Calu3 (cell line): ENCODE results near the gene ESR1. TPM values are rescaled to one million over a fixed set of nuclear protein-coding genes. Genes with fewer than 3 reads are reported as not detected.

Experiments
- BruUV-seq: library from RNA; stranded (reverse); fragments of 400-500 nt; replicated peaks from 2 replicates; lab custom pipeline; 2021; lab: Mats Ljungman, UMichigan
- CTCF ChIA-PET: fragments of 300-600 bp; sonication (Branson Sonifier 250); formaldehyde crosslinking; loops from one replicate; lab custom pipeline; 2022; ENCODE audit warnings: antibody characterized with exemption; lab: Charles Lee
- DNase-seq: peaks from one replicate; pipeline ENCODE4 v3.0.0; 2022
- H3K27ac Mint-ChIP-seq: one replicate; pipeline ENCODE4 v1.8.0; 2022; ENCODE audit warnings: mixed read lengths; ENCODE audit not compliant: unreplicated experiment
- H3K27me3 Mint-ChIP-seq: one replicate; pipeline ENCODE4 v1.8.0; 2022; ENCODE audit warnings: mixed read lengths; ENCODE audit not compliant: unreplicated experiment
- H3K36me3 Mint-ChIP-seq: one replicate; pipeline ENCODE4 v1.8.0; 2022; ENCODE audit warnings: mild to moderate bottlenecking, moderate library complexity, mixed read lengths; ENCODE audit not compliant: insufficient read depth, unreplicated experiment
- H3K4me1 Mint-ChIP-seq: one replicate; pipeline ENCODE4 v1.8.0; 2022; ENCODE audit warnings: mild to moderate bottlenecking, low read depth, mixed read lengths; ENCODE audit not compliant: unreplicated experiment
- H3K4me3 Mint-ChIP-seq: one replicate; pipeline ENCODE4 v1.8.0; 2022; ENCODE audit warnings: mild to moderate bottlenecking, low read depth, moderate library complexity, mixed read lengths; ENCODE audit not compliant: unreplicated experiment
- H3K9me3 Mint-ChIP-seq: one replicate; pipeline ENCODE4 v1.8.0; 2022; ENCODE audit warnings: low read depth, mixed read lengths; ENCODE audit not compliant: unreplicated experiment
- intact Hi-C: fragments of 100-400 bp; cut with micrococcal nuclease; formaldehyde crosslinking; loops from one replicate; pipeline ENCODE4 v1.10.0; 2022; ENCODE audit not compliant: unreplicated experiment
- total RNA-seq: library from RNA; stranded (reverse); gene quantifications from 2 replicates; pipeline ENCODE4 v1.2.3, GENCODE V29; 2022
- TF ChIP-seq, protein P1 (sequence below): fragments of 200-600 bp; IDR thresholded peaks from one replicate; pipeline ENCODE4 v1.8.0; 2022; ENCODE audit warnings: antibody characterized with exemption; ENCODE audit not compliant: unreplicated experiment

ESR1 gene
- total RNA-seq, 1 experiment from 2014 or later, result 0.50 TPM

DNA sequence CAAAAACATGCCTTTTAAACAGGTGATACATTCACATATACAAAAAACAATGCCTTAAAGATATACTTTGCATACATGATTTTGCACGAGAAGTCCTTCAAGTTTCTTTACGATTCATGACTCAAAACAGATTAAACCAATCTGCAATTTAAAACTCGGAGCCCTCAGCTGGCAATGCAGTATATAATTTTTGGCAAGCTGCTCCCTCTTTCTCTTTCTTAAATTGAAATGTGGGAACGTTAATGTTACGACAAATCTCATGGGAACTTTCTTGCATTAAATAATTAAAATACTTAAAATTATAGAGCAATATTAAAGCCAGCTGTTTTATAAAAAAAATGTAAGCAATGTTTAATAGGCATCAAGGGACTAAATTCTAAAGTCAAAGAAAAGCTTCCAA is 334.6 kb downstream of the ESR1 start:
- H3K27me3 Mint-ChIP-seq, result no peaks in the 10 kb centered on the region
- intact Hi-C loops, result no loop called here
- H3K36me3 Mint-ChIP-seq, result no peaks in the 10 kb centered on the region
- no peak for DNase-seq
- H3K9me3 Mint-ChIP-seq, result no peaks in the 10 kb centered on the region
- TF ChIP-seq, protein P1, sequence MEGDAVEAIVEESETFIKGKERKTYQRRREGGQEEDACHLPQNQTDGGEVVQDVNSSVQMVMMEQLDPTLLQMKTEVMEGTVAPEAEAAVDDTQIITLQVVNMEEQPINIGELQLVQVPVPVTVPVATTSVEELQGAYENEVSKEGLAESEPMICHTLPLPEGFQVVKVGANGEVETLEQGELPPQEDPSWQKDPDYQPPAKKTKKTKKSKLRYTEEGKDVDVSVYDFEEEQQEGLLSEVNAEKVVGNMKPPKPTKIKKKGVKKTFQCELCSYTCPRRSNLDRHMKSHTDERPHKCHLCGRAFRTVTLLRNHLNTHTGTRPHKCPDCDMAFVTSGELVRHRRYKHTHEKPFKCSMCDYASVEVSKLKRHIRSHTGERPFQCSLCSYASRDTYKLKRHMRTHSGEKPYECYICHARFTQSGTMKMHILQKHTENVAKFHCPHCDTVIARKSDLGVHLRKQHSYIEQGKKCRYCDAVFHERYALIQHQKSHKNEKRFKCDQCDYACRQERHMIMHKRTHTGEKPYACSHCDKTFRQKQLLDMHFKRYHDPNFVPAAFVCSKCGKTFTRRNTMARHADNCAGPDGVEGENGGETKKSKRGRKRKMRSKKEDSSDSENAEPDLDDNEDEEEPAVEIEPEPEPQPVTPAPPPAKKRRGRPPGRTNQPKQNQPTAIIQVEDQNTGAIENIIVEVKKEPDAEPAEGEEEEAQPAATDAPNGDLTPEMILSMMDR, result no peak
- CTCF ChIA-PET, result no interaction called here
- H3K4me1 Mint-ChIP-seq, result no peaks in the 10 kb centered on the region
- no TSS peak for BruUV-seq
- no peak overlapping the region for H3K4me3 Mint-ChIP-seq
- H3K27ac Mint-ChIP-seq, result no peak overlapping the region

DNA sequence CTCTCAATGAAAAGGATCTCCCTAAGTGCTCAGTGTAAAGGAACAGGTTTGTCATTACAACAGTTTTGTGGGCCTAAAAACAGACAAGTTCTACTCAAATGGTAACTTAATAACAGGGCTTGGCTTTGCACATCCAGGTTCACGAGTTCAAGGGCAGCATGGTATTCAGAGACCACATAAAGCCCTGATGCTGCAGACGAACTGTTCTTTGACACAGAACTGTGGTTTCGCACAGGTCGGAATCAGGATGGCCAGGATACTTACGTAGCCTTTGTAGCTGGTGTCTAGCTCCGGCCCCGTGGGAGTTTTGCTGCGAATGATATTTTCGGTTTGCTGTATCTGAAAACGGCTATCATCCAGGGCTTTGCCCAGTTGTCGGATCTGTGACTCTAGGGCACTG is 335.9 kb downstream of the ESR1 start:
- H3K27me3 Mint-ChIP-seq, result no peaks in the 10 kb centered on the region
- no peaks in the 10 kb centered on the region for H3K36me3 Mint-ChIP-seq
- H3K27ac Mint-ChIP-seq, result no peak overlapping the region
- BruUV-seq, result no TSS peak
- TF ChIP-seq, protein P1, result no peak
- H3K4me3 Mint-ChIP-seq, result no peak overlapping the region
- no peaks in the 10 kb centered on the region for H3K9me3 Mint-ChIP-seq
- CTCF ChIA-PET, result no interaction called here
- DNase-seq, result no peak
- intact Hi-C loops, result no loop called here
- no peaks in the 10 kb centered on the region for H3K4me1 Mint-ChIP-seq

DNA sequence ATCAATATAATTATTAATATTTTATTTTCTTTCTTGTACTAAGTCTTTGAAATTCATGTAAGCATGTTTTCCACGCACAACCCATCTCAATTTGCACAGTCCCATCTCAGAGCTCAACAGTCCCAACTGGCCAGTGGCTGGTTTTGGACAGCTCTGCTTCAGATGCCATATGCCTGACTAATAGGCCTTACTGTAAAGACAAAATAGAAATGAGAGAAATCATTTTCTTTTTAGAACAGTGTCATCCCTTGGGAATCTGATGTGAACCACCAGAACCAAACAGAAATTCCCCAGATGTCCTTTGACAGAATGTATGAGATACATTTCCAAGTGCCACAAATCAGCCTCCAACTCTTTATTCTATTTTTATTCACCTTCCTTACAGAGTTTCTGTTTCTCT is 338.9 kb downstream of the ESR1 start:
- DNase-seq, result no peak
- no peaks in the 10 kb centered on the region for H3K4me1 Mint-ChIP-seq
- no peaks in the 10 kb centered on the region for H3K36me3 Mint-ChIP-seq
- H3K9me3 Mint-ChIP-seq, result no peaks in the 10 kb centered on the region
- CTCF ChIA-PET, result no interaction called here
- no TSS peak for BruUV-seq
- intact Hi-C loops, result no loop called here
- no peak overlapping the region for H3K4me3 Mint-ChIP-seq
- TF ChIP-seq, protein P1, result no peak
- H3K27me3 Mint-ChIP-seq, result no peaks in the 10 kb centered on the region
- no peak overlapping the region for H3K27ac Mint-ChIP-seq

DNA sequence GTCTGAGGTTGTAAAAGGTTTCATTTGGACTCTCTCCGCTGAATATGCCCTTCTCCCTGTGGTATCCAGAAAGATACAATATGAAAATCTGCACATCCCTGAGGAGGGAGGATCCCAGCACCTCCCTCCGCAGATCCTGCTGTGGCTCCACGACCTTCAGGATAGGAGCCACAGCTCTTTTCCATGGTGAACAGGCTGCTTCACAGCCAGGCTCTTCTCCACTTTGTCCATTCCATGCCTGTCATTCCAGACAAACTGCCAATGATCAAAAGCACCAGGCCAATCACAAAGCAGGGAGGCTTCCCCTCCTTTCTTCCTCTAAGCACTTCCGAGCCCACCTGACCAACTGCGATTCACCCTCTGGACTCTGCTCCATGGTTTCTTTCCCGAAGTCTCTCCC is 339.8 kb downstream of the ESR1 start:
- Mint-ChIP-seq H3K27me3 (no peaks in the 10 kb centered on the region), H3K36me3 (no peaks in the 10 kb centered on the region), H3K4me1 (no peaks in the 10 kb centered on the region), H3K9me3 (no peaks in the 10 kb centered on the region), H3K27ac (no peak overlapping the region), H3K4me3 (no peak overlapping the region)
- no TSS peak for BruUV-seq
- TF ChIP-seq, protein P1, result no peak
- intact Hi-C loops, result no loop called here
- no peak for DNase-seq
- CTCF ChIA-PET, result no interaction called here

DNA sequence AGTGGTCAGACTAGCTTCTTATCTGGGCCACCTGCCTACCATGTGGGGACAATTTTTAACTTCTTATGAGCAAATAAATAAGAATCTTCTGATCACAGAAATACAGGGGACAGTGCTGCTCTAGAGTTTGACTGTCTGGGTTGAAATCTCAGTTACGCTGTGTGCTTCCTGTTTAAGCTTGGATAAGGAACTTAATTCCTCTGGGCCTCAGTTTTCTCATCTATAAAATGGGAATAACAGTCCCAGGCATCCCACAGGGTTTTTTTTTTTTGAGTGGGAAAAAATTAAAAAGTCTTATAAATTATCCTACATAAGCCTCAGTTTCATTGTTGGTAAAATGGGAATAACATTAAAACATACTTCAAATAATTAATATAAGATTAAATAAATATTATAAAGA is 340.9 kb downstream of the ESR1 start:
- Mint-ChIP-seq H3K27ac (no peak overlapping the region), H3K9me3 (no peaks in the 10 kb centered on the region), H3K27me3 (no peaks in the 10 kb centered on the region), H3K36me3 (no peaks in the 10 kb centered on the region), H3K4me3 (no peak overlapping the region), H3K4me1 (no peaks in the 10 kb centered on the region)
- no peak for DNase-seq
- BruUV-seq, result no TSS peak
- TF ChIP-seq, protein P1, result no peak
- CTCF ChIA-PET, result no interaction called here
- intact Hi-C loops, result no loop called here
